Upper lobe of left lung (tissue), 4 donors: ENCODE measurements around the gene IGHMBP2.

ENCODE experiments used
- EP300 ChIP-seq, 4 donors: sonication (generic); formaldehyde crosslinking; IDR thresholded peaks; one replicate each; pipeline ENCODE4 v1.5.1; 2017; ENCODE audit warnings: antibody characterized with exemption in 4 of 4, control low read depth in 2 of 4
- POLR2A ChIP-seq, 4 donors: fragments of 450-650 bp; IDR thresholded peaks; one replicate each; pipeline ENCODE4 v1.5.1; 2016 to 2017; ENCODE audit warnings: antibody characterized with exemption in 4 of 4, mild to moderate bottlenecking in 2 of 4
- POLR2AphosphoS5 ChIP-seq, 2 donors: sonication (generic); formaldehyde crosslinking; IDR thresholded peaks; one replicate each; pipeline ENCODE4 v1.5.1; 2017; ENCODE audit warnings: antibody characterized with exemption in 2 of 2
- TF ChIP-seq, protein P1 (sequence below), 6 experiments: fragments of 450-650 bp in 4 of 6; fragments of 200-600 bp in 2 of 6; sonication (generic) in 2 of 6; IDR thresholded peaks; one replicate each; pipeline ENCODE4 v1.5.1; 2016 to 2019; ENCODE audit warnings: antibody characterized with exemption in 6 of 6

DNA sequence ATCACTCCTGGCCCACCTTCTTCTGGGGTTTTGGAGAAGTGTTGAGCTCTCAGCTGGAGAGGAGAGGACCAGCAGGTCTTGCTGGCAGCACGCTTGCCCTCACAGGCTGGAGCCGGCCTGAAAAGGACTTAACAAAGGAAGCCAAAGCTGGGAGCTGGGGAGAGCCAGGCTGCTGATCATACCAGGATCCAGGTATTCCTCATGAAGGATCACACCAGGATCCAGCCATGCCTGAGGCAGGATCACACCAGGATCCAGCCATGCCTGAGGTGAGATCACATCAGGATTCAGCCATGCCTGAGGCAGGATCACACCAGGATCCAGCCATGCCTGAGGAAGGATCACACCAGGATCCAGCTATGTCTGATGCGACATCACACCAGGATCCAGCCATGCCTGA, 60.1 kb downstream of the IGHMBP2 start:
- TF ChIP-seq, protein P1, sequence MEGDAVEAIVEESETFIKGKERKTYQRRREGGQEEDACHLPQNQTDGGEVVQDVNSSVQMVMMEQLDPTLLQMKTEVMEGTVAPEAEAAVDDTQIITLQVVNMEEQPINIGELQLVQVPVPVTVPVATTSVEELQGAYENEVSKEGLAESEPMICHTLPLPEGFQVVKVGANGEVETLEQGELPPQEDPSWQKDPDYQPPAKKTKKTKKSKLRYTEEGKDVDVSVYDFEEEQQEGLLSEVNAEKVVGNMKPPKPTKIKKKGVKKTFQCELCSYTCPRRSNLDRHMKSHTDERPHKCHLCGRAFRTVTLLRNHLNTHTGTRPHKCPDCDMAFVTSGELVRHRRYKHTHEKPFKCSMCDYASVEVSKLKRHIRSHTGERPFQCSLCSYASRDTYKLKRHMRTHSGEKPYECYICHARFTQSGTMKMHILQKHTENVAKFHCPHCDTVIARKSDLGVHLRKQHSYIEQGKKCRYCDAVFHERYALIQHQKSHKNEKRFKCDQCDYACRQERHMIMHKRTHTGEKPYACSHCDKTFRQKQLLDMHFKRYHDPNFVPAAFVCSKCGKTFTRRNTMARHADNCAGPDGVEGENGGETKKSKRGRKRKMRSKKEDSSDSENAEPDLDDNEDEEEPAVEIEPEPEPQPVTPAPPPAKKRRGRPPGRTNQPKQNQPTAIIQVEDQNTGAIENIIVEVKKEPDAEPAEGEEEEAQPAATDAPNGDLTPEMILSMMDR (IDR thresholded peaks at IDR 0.05): no peak
- TF ChIP-seq POLR2AphosphoS5 (IDR thresholded peaks at IDR 0.05) (no peak), POLR2A (IDR thresholded peaks at IDR 0.05) (no peak), EP300 (IDR thresholded peaks at IDR 0.05) (no peak)
